ENCODE results near the gene TRRAP. TPM values are rescaled to one million over a fixed set of nuclear protein-coding genes. Genes with fewer than 3 reads are reported as not detected.
"Not testable (repeated sequence)": the region's sequence is repeated elsewhere in the genome, so short reads cannot be mapped to it uniquely, and the experiment has no call there.

TRRAP gene
- polyA plus RNA-seq, 2 donors, result 5.8 to 7.6 TPM

DNA sequence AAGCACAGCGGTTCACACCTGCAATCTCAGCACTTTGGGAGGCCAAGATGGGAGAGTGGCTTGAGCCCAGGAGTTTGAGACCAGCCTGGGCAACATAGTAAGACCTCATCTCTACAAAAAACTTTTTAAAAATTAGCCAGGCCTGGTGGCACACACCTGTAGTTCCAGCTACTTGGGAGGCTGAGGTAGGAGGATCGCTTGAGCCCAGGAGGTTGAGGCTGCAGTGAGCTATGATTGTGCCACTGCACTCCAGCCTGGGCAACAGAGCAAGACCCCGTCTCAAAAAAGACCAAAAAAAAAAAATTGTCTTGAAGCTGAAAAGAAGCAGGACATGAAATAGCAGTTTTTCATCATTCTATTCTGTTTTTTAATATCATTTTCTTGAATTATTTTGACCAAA lies 166.5 kb downstream of the TRRAP start:
- not testable (repeated sequence) for H3K4me3 ChIP-seq (ENCODE audit: low read depth in 1 of 2, low read length in 2 of 2); H3K27me3 ChIP-seq (ENCODE audit: control insufficient read depth in 1 of 2, insufficient read depth in 2 of 2, low read length in 2 of 2); H3K27ac ChIP-seq (ENCODE audit: low read depth in 2 of 2, low read length in 1 of 2); H3K4me1 ChIP-seq (ENCODE audit: control insufficient read depth in 2 of 2, insufficient read depth in 2 of 2, low read length in 1 of 2); H3K9me3 ChIP-seq (ENCODE audit: control insufficient read depth in 2 of 2, insufficient read depth in 1 of 2, low read depth in 1 of 2, low read length in 1 of 2)
- 89 to 91% methylated on average over 3 of the region's 3 CpGs for WGBS, 2 donors
- H3K36me3 ChIP-seq (ENCODE audit: control insufficient read depth in 2 of 2, insufficient read depth in 2 of 2, low read length in 1 of 2), result peaks cover 19 to 42% of the 10 kb centered on the region in 2 donors

DNA sequence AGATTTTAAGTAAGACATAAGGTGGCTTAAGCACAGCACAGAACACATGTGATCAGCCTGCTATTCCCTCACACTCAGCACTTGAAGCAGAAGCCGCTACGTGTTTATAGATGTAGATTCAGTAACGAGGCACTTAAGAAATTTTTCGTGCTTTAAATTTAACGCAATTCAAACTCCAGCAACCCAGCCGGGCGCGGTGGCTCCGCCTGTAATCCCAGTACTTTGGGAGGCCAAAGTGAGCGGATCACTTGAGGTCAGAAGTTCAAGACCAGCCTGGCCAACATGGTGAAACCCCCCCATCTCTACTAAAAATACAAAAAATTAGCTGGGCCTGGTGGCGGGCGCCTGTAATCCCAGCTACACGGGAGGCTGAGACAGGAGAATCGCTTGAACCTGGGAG lies 167.9 kb downstream of the TRRAP start:
- H3K36me3 ChIP-seq (ENCODE audit: control insufficient read depth in 2 of 2, insufficient read depth in 2 of 2, low read length in 1 of 2), result peaks cover 24 to 37% of the 10 kb centered on the region in 2 donors
- not testable (repeated sequence) for H3K9me3 ChIP-seq (ENCODE audit: control insufficient read depth in 2 of 2, insufficient read depth in 1 of 2, low read depth in 1 of 2, low read length in 1 of 2); H3K4me3 ChIP-seq (ENCODE audit: low read depth in 1 of 2, low read length in 2 of 2); H3K27ac ChIP-seq (ENCODE audit: low read depth in 2 of 2, low read length in 1 of 2); H3K4me1 ChIP-seq (ENCODE audit: control insufficient read depth in 2 of 2, insufficient read depth in 2 of 2, low read length in 1 of 2); H3K27me3 ChIP-seq (ENCODE audit: control insufficient read depth in 1 of 2, insufficient read depth in 2 of 2, low read length in 2 of 2)
- WGBS, 2 donors, result 87 to 90% methylated on average over 14 of the region's 14 CpGs

DNA sequence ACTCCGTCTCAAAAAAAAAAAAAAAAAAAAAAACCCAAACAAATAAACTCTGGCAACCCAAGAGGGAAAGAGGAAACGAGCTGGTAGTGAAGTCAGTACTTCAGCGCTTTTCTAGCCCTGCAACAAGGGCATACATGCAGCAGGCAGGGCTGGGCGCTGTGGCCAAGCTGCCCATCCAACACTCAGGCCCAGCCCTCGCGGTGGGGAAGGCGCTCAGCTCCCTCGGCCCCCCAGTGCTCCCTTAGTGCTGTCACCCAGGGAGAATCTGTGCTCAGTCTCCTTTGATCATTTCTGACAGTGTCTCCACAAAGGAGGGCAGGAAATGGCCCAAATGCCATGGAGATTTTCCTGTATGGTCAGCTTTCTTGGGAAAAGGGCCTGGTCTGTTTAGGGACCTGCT lies 168.4 kb downstream of the TRRAP start:
- Histone ChIP-seq H3K36me3 (ENCODE audit: control insufficient read depth in 2 of 2, insufficient read depth in 2 of 2, low read length in 1 of 2) (peaks cover 25 to 33% of the 10 kb centered on the region in 2 donors), H3K27me3 (ENCODE audit: control insufficient read depth in 1 of 2, insufficient read depth in 2 of 2, low read length in 2 of 2) (no peaks in the 10 kb centered on the region), H3K9me3 (ENCODE audit: control insufficient read depth in 2 of 2, insufficient read depth in 1 of 2, low read depth in 1 of 2, low read length in 1 of 2) (no peaks in the 10 kb centered on the region), H3K4me1 (ENCODE audit: control insufficient read depth in 2 of 2, insufficient read depth in 2 of 2, low read length in 1 of 2) (no peaks in the 10 kb centered on the region), H3K4me3 (ENCODE audit: low read depth in 1 of 2, low read length in 2 of 2) (no peak overlapping the region), H3K27ac (ENCODE audit: low read depth in 2 of 2, low read length in 1 of 2) (no peak overlapping the region)
- WGBS, 2 donors, result 89 to 92% methylated on average over 8 of the region's 8 CpGs

DNA sequence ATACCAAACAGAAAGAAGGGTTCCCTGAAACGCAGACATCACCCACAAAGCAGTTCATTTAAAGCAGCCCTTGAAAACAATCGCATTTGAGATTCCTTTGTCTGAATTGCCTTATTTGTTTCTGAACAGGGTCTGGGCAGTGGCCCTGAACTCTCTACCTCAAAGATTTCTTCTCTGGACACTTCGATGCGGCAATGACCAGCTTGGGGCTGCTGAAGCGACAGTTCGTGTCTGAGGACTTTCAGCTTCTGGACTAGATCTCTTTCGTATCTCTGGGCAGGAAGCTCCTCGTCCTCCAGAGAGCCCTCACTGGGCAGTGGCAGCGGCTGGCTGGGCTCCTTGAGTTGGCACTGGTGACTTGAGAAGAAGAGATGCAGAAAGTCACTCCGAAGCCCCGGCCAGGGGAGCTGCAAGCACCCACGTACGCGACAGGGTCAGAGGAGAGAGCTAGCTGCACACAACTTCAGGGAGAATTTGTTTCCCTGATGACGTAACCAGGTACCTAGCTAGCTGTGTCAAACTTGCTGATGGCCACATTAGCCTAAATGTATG lies 169.3 kb downstream of the TRRAP start:
- Histone ChIP-seq H3K36me3 (ENCODE audit: control insufficient read depth in 2 of 2, insufficient read depth in 2 of 2, low read length in 1 of 2) (peaks cover 28 to 39% of the 10 kb centered on the region in 2 donors), H3K27ac (ENCODE audit: low read depth in 2 of 2, low read length in 1 of 2) (no peak overlapping the region), H3K27me3 (ENCODE audit: control insufficient read depth in 1 of 2, insufficient read depth in 2 of 2, low read length in 2 of 2) (no peaks in the 10 kb centered on the region), H3K4me3 (ENCODE audit: low read depth in 1 of 2, low read length in 2 of 2) (no peak overlapping the region), H3K9me3 (ENCODE audit: control insufficient read depth in 2 of 2, insufficient read depth in 1 of 2, low read depth in 1 of 2, low read length in 1 of 2) (no peaks in the 10 kb centered on the region), H3K4me1 (ENCODE audit: control insufficient read depth in 2 of 2, insufficient read depth in 2 of 2, low read length in 1 of 2) (no peaks in the 10 kb centered on the region)
- 93% methylated on average over 15 of the region's 15 CpGs for WGBS, 2 donors

DNA sequence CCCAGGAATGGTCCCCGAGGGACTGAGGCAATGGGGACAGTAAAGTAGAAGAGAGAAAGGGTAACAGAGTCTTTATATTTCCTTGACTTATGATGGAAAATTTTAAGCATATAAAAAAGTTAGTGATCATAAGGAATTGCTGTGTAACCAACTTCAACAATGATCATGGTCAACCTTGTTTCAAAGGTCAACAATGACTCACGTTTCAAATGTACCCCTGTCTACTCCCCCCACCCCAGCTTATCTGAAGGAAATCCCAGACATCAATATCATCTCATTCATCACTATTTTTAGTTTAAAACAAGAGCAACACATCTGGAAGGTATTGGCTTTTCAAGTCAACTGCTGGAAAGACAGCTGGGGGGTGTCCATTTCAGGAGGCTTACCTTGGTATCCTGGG lies 172.6 kb downstream of the TRRAP start:
- peaks cover 25 to 39% of the 10 kb centered on the region in 2 donors for H3K36me3 ChIP-seq (ENCODE audit: control insufficient read depth in 2 of 2, insufficient read depth in 2 of 2, low read length in 1 of 2)
- H3K4me3 ChIP-seq (ENCODE audit: low read depth in 1 of 2, low read length in 2 of 2), result no peak overlapping the region
- H3K9me3 ChIP-seq (ENCODE audit: control insufficient read depth in 2 of 2, insufficient read depth in 1 of 2, low read depth in 1 of 2, low read length in 1 of 2), result no peaks in the 10 kb centered on the region
- WGBS, 2 donors, result 60 to 63% methylated on average over 2 of the region's 2 CpGs
- no peak overlapping the region for H3K27ac ChIP-seq (ENCODE audit: low read depth in 2 of 2, low read length in 1 of 2)
- no peaks in the 10 kb centered on the region for H3K4me1 ChIP-seq (ENCODE audit: control insufficient read depth in 2 of 2, insufficient read depth in 2 of 2, low read length in 1 of 2)
- no peaks in the 10 kb centered on the region for H3K27me3 ChIP-seq (ENCODE audit: control insufficient read depth in 1 of 2, insufficient read depth in 2 of 2, low read length in 2 of 2)

DNA sequence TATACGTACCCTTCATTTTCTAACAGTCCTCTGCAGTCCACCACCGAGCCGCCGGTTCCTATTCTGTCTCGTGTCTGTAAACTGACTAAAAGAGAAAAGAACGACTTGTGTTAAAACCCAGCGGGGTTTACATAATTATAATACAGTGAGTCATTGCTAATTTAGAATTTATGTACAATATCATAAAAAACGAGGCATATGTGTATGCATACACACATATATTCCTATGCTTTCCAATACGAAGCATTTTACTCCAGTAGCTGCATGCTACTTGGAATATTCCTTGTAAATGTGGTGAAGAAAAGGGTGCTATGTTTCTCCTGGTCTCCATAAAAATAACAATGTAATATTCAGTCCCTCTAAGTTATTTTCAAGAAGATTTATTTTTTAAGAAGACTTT lies 176.4 kb downstream of the TRRAP start:
- 93 to 96% methylated on average over 9 of the region's 9 CpGs for WGBS, 2 donors
- Histone ChIP-seq H3K9me3 (ENCODE audit: control insufficient read depth in 2 of 2, insufficient read depth in 1 of 2, low read depth in 1 of 2, low read length in 1 of 2) (no peaks in the 10 kb centered on the region), H3K36me3 (ENCODE audit: control insufficient read depth in 2 of 2, insufficient read depth in 2 of 2, low read length in 1 of 2) (peaks cover 12 to 19% of the 10 kb centered on the region in 2 donors), H3K27me3 (ENCODE audit: control insufficient read depth in 1 of 2, insufficient read depth in 2 of 2, low read length in 2 of 2) (no peaks in the 10 kb centered on the region), H3K27ac (ENCODE audit: low read depth in 2 of 2, low read length in 1 of 2) (no peak overlapping the region), H3K4me3 (ENCODE audit: low read depth in 1 of 2, low read length in 2 of 2) (no peak overlapping the region), H3K4me1 (ENCODE audit: control insufficient read depth in 2 of 2, insufficient read depth in 2 of 2, low read length in 1 of 2) (no peaks in the 10 kb centered on the region)

DNA sequence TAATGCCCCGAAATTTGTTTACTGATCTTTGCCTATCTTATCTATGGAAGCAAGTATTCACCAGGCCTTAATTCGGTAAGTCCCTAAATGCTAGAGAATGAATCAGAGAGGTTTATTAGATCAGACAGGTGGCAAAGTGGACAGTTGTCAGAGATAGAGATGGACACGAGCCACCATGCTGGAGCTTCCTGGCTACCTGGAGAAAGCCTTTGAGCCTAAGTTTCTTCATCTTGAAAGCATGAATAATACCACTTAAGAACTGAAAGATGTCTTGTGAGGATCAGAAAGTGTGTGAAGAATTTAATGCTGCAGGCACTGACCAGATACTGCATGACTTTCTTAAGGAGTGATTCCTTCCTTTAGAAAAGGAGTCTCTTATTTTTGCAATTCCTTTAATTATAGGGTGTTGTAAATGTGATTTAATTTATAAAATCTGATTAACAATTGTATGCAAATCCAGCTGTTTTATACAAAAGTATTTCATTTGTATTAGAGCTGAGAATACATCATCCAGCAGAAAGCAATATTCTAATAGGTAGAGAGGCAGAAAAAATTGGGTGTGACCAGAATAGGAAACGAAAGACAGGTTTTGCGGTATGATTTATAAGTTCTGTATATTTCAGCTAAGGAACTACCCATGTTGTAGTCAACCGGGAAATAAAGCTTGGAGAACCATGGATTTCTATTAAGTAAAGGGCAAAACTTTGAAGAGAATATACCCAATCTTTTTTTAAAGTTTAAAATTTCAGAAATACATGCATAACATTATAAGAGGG lies 182.9 kb downstream of the TRRAP start:
- Histone ChIP-seq H3K27me3 (ENCODE audit: control insufficient read depth in 1 of 2, insufficient read depth in 2 of 2, low read length in 2 of 2) (no peaks in the 10 kb centered on the region), H3K27ac (ENCODE audit: low read depth in 2 of 2, low read length in 1 of 2) (no peak overlapping the region), H3K4me3 (ENCODE audit: low read depth in 1 of 2, low read length in 2 of 2) (no peak overlapping the region), H3K36me3 (ENCODE audit: control insufficient read depth in 2 of 2, insufficient read depth in 2 of 2, low read length in 1 of 2) (peaks cover 0 to 3% of the 10 kb centered on the region in 2 donors), H3K4me1 (ENCODE audit: control insufficient read depth in 2 of 2, insufficient read depth in 2 of 2, low read length in 1 of 2) (peaks cover 0 to 2% of the 10 kb centered on the region in 2 donors), H3K9me3 (ENCODE audit: control insufficient read depth in 2 of 2, insufficient read depth in 1 of 2, low read depth in 1 of 2, low read length in 1 of 2) (no peaks in the 10 kb centered on the region)
- 70% methylated on average over 6 of the region's 6 CpGs for WGBS, 2 donors

Other genes with a start within 250 kb of the TRRAP start
- gene TMEM130, start 8.5 kb upstream of the TRRAP start, polyA plus RNA-seq, result under 1 TPM in 1 of 2 donors, not detected in 1; 0.02 TPM